ENCODE measurements around the gene PLAAT2.

PLAAT2 gene

GRCh38 chr11:63523151-63523550 is 40.0 kb downstream of the PLAAT2 start:
- DNase-seq (no peak), ATAC-seq (ENCODE audit: insufficient read depth, low read depth) (no peak)
- no peaks in the 10 kb centered on the region for H3K36me3 ChIP-seq (ENCODE audit: insufficient read depth, low read length)
- H4K20me1 ChIP-seq (ENCODE audit: insufficient read depth, low read length) = no peaks in the 10 kb centered on the region
- no peaks in the 10 kb centered on the region for H3K4me1 ChIP-seq (ENCODE audit: insufficient read depth, low read length)
- H3K4me2 ChIP-seq (ENCODE audit: insufficient read depth, low read length) = no peak overlapping the region
- no peak overlapping the region for H3K9ac ChIP-seq (ENCODE audit: low read depth, low read length)
- H3K27me3 ChIP-seq (ENCODE audit: insufficient read depth, low read length, poor library complexity) = peaks cover 3% of the 10 kb centered on the region
- H3K27ac ChIP-seq (ENCODE audit: low read length) = no peak overlapping the region
- no peak overlapping the region for H2AFZ ChIP-seq (ENCODE audit: low read depth, low read length)
- TF ChIP-seq EZH2 (IDR thresholded peaks at IDR 0.05; ENCODE audit: borderline replicate concordance, low read depth, low read length, severe bottlenecking) (no peak), CTCF (IDR thresholded peaks at IDR 0.05; ENCODE audit: borderline replicate concordance, extremely low read depth, low read length, poor library complexity, severe bottlenecking) (no peak)
- H3K4me3 ChIP-seq (ENCODE audit: low read depth in 1 of 2, low read length in 2 of 2) = no peak overlapping the region
- no peaks in the 10 kb centered on the region for H3K79me2 ChIP-seq (ENCODE audit: insufficient read depth, low read length)
- peaks cover 9% of the 10 kb centered on the region for H3K9me3 ChIP-seq (ENCODE audit: insufficient read depth, low read length, severe bottlenecking)

GRCh38 chr11:63521896-63522295 is 41.3 kb downstream of the PLAAT2 start:
- Histone ChIP-seq H4K20me1 (ENCODE audit: insufficient read depth, low read length) (no peaks in the 10 kb centered on the region), H3K9me3 (ENCODE audit: insufficient read depth, low read length, severe bottlenecking) (peaks cover 9% of the 10 kb centered on the region), H3K9ac (ENCODE audit: low read depth, low read length) (no peak overlapping the region), H3K36me3 (ENCODE audit: insufficient read depth, low read length) (no peaks in the 10 kb centered on the region), H3K4me2 (ENCODE audit: insufficient read depth, low read length) (no peak overlapping the region), H3K4me1 (ENCODE audit: insufficient read depth, low read length) (no peaks in the 10 kb centered on the region), H2AFZ (ENCODE audit: low read depth, low read length) (no peak overlapping the region), H3K27me3 (ENCODE audit: insufficient read depth, low read length, poor library complexity) (peaks cover 3% of the 10 kb centered on the region), H3K27ac (ENCODE audit: low read length) (no peak overlapping the region), H3K79me2 (ENCODE audit: insufficient read depth, low read length) (no peaks in the 10 kb centered on the region), H3K4me3 (ENCODE audit: low read depth in 1 of 2, low read length in 2 of 2) (no peak overlapping the region)
- DNase-seq (no peak), ATAC-seq (ENCODE audit: insufficient read depth, low read depth) (no peak)
- no peak for TF ChIP-seq CTCF (IDR thresholded peaks at IDR 0.05; ENCODE audit: borderline replicate concordance, extremely low read depth, low read length, poor library complexity, severe bottlenecking)
- TF ChIP-seq EZH2 (IDR thresholded peaks at IDR 0.05; ENCODE audit: borderline replicate concordance, low read depth, low read length, severe bottlenecking) = no peak

GRCh38 chr11:63520606-63521170 is 42.5 kb downstream of the PLAAT2 start:
- Histone ChIP-seq H2AFZ (ENCODE audit: low read depth, low read length) (no peak overlapping the region), H3K4me2 (ENCODE audit: insufficient read depth, low read length) (no peak overlapping the region), H3K9me3 (ENCODE audit: insufficient read depth, low read length, severe bottlenecking) (peaks cover 9% of the 10 kb centered on the region), H3K36me3 (ENCODE audit: insufficient read depth, low read length) (no peaks in the 10 kb centered on the region), H3K79me2 (ENCODE audit: insufficient read depth, low read length) (no peaks in the 10 kb centered on the region), H3K4me1 (ENCODE audit: insufficient read depth, low read length) (no peaks in the 10 kb centered on the region), H3K4me3 (ENCODE audit: low read depth in 1 of 2, low read length in 2 of 2) (no peak overlapping the region), H4K20me1 (ENCODE audit: insufficient read depth, low read length) (no peaks in the 10 kb centered on the region), H3K27ac (ENCODE audit: low read length) (no peak overlapping the region), H3K27me3 (ENCODE audit: insufficient read depth, low read length, poor library complexity) (peaks cover 3% of the 10 kb centered on the region), H3K9ac (ENCODE audit: low read depth, low read length) (no peak overlapping the region)
- no peak for TF ChIP-seq EZH2 (IDR thresholded peaks at IDR 0.05; ENCODE audit: borderline replicate concordance, low read depth, low read length, severe bottlenecking)
- no peak for TF ChIP-seq CTCF (IDR thresholded peaks at IDR 0.05; ENCODE audit: borderline replicate concordance, extremely low read depth, low read length, poor library complexity, severe bottlenecking)
- no peak for DNase-seq
- no peak for ATAC-seq (ENCODE audit: insufficient read depth, low read depth)

Measured in DND-41 (cell line).